K562 (cell line): Measurements from ENCODE around the gene KLHL25.

ENCODE experiments used
- KLF16 ChIP-seq: IDR thresholded peaks from 2 replicates; pipeline ENCODE4 v1.6.1; 2016; ENCODE audit warnings: antibody characterized with exemption
- MEF2D ChIP-seq: conservative IDR thresholded peaks from 2 replicates; pipeline ENCODE4 v1.6.1; 2016; ENCODE audit warnings: low read depth, missing genetic modification characterization, missing compliant biosample characterization
- REST ChIP-seq, 2 experiments: fragments of 450-650 bp; formaldehyde crosslinking in 1 of 2; IDR thresholded peaks; 2 replicates each; pipeline versions ENCODE4 v1.4.0 to v1.6.1; 2014 to 2020; ENCODE audit warnings: mild to moderate bottlenecking in 2 of 2, borderline replicate concordance in 1 of 2, low read depth in 1 of 2
- ZBTB17 ChIP-seq: fragments of 450-650 bp; formaldehyde crosslinking; IDR thresholded peaks from 2 replicates; pipeline ENCODE4 v1.4.0; 2020; ENCODE audit warnings: mild to moderate bottlenecking
- TF ChIP-seq, protein P1 (sequence below), 3 experiments: IDR thresholded peaks in 2 of 3; conservative IDR thresholded peaks in 1 of 3; 2 replicates each; pipeline ENCODE4 v1.5.1; 2011 to 2012; ENCODE audit warnings: low read length in 3 of 3, mild to moderate bottlenecking in 3 of 3, control low read depth in 2 of 3, improper control_type of control experiment in 1 of 3, inconsistent platforms in 1 of 3, low read depth in 1 of 3, mixed read lengths in 1 of 3, moderate library complexity in 1 of 3; ENCODE audit not compliant: insufficient read depth in 2 of 3

DNA sequence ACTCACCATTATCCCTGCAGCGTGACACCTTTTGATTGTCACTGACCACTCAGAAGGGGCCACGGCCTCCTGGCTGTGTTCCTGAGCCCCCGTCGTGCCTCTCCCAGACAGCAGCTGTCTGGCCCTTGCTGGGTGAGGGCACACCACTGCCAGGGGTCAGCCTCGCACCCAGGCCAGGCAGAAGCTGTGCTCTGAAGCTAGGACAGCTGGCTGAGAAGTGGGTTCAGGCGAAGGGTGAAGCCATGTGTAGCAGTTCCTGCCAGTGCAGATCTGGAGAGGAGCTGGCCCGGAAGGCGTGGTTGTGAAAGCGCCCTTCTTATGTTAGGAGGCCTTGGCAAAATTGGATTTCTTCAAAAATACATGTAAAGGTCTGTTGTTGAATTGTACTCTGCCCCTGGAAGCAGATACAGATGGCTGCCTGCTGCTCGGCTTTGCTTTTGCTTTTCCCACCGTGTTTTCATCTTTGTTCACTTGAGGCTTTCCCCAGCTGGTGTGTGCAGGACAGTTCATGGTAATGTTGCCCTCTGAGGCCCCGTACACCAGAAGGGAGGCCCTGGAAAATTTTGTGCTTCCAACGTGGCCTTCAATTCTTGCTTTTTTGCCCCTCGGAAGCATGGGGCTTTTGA, 49.1 kb downstream of the KLHL25 start:
- TF ChIP-seq, protein P1, sequence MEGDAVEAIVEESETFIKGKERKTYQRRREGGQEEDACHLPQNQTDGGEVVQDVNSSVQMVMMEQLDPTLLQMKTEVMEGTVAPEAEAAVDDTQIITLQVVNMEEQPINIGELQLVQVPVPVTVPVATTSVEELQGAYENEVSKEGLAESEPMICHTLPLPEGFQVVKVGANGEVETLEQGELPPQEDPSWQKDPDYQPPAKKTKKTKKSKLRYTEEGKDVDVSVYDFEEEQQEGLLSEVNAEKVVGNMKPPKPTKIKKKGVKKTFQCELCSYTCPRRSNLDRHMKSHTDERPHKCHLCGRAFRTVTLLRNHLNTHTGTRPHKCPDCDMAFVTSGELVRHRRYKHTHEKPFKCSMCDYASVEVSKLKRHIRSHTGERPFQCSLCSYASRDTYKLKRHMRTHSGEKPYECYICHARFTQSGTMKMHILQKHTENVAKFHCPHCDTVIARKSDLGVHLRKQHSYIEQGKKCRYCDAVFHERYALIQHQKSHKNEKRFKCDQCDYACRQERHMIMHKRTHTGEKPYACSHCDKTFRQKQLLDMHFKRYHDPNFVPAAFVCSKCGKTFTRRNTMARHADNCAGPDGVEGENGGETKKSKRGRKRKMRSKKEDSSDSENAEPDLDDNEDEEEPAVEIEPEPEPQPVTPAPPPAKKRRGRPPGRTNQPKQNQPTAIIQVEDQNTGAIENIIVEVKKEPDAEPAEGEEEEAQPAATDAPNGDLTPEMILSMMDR (IDR thresholded peaks at IDR 0.05 in 2 of 3, conservative IDR thresholded peaks at IDR 0.05 in 1 of 3; ENCODE audit: insufficient read depth in 2 of 3, low read depth in 1 of 3, low read length in 3 of 3), result no peak
- TF ChIP-seq ZBTB17 (CRISPR knock-in tag) (no peak), MEF2D (tag) (no peak), KLF16 (no peak), REST (IDR thresholded peaks at IDR 0.05; ENCODE audit: borderline replicate concordance) (no peak), REST (CRISPR knock-in tag; IDR thresholded peaks at IDR 0.05; ENCODE audit: low read depth) (no peak)
